ENCODE data around the gene PDZD4. TPM values are rescaled to one million over a fixed set of nuclear protein-coding genes. Genes with fewer than 3 reads are reported as not detected.

PDZD4 gene
- total RNA-seq, 5 donors from 2014 or later (not counting 1 experiment from before 2014, with no cell fraction given): 3.7 to 51.3 (median 9.0) TPM

DNA sequence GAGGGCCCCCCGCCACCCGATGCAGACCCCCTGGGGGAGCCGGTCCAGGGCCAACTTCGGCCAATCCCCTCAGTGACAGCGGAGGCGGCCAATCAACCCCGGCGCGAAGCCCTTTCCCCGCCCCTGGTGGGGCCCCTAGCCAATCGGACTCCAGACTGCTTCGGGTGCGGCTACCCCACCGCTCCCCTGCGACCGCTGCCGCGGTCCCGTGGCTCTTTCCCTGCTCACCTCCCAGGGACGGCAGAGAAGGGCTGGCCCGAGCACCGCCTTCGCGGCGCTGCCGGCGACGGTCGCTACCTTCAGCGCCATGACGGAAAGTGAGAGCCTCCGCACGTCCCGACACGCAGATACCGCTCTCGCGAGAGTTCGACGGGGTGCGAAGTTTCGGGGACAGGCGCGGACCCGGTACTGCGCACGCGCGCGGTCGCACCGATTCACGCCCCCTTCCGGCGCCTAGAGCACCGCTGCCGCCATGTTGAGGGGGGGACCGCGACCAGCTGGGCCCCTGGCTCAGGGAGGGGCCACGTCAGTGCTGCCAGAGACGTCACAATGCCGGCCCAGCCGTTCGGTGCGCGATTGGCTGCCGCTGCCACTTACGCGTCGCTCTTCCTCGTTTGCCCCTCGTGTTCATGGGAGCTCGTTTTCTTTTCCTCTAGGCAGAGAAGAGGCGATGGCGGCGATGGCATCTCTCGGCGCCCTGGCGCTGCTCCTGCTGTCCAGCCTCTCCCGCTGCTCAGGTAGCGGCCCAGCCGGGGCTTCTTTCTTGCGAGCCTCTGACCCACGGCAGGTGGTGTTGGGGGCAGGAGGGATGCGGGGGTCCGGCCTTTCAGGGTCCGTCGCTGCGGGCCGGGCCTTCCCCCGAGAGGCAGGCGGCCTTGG, 36.1 kb downstream of the PDZD4 start, which contains the start of the genes IDH3G and SSR4:
Gene IDH3G (minus strand): TSS at position 358 of the 879 bp plus-strand sequence. CDS start 49 bp downstream, at position 309.
Gene SSR4 (plus strand): TSS at position 651 of the 879 bp plus-strand sequence. CDS start 20 bp downstream, at position 671.
- no peaks in the 10 kb centered on the region for H3K36me3 Mint-ChIP-seq
- Histone ChIP-seq H3K27ac (ENCODE audit: low read length) (peak within 1 kb of the TSS; percentile 87), H3K36me3 (ENCODE audit: control insufficient read depth in 2 of 2, extremely low read depth in 1 of 2, insufficient read depth in 1 of 2, low read length in 1 of 2) (peaks cover 0 to 9% of the 10 kb centered on the region in 2 donors), H3K9me3 (no peaks in the 10 kb centered on the region), H3K4me3 (ENCODE audit: control insufficient read depth in 1 of 2, extremely low read depth in 1 of 2, low read length in 1 of 2) (peak within 1 kb of the TSS; percentile 48 to 76), H3K4me1 (ENCODE audit: control insufficient read depth in 1 of 2, extremely low read depth in 1 of 2, insufficient read depth in 2 of 2, low read length in 2 of 2) (peaks cover 0 to 54% of the 10 kb centered on the region in 2 experiments), H3K27me3 (replicated peaks in 1 of 2; ENCODE audit: control insufficient read depth in 2 of 2, extremely low read depth in 1 of 2, insufficient read depth in 2 of 2, low read length in 1 of 2) (no peaks in the 10 kb centered on the region)
- peaks cover 26 to 35% (median 28%) of the 10 kb centered on the region in 3 donors for H3K4me1 Mint-ChIP-seq
- POLR2A ChIA-PET: interaction anchor here in 1 of 2 donors (0.6 kb wide), 1 partner anchor 131 kb away, joined by 3 read pairs; no protein-coding TSS in a partner anchor
- ATAC-seq (replicated peaks in 1 of 4): peak; percentile 92 to 94 (median 94)
- DNase-seq: peak; percentile 86 to 95 (median 90)
- WGBS (ENCODE audit: insufficient coverage): 0% methylated on average over 60 of the region's 92 CpGs
- CTCF ChIA-PET: interaction anchor here in 1 of 2 donors (0.6 to 0.9 kb wide), 2 partner anchors 72 to 134 kb away, joined by 3 to 4 read pairs; no protein-coding TSS in a partner anchor
- H3K4me3 Mint-ChIP-seq: peak within 1 kb of the TSS; percentile 85 to 91 (median 91)
- H3K27ac Mint-ChIP-seq: peak within 1 kb of the TSS; percentile 93 to 95
- H3K9me3 Mint-ChIP-seq: no peaks in the 10 kb centered on the region
- H3K27me3 Mint-ChIP-seq: no peaks in the 10 kb centered on the region

- DNase-seq: no peak
- peak overlapping the region; percentile 85 to 91 (median 91) for H3K4me3 Mint-ChIP-seq
- CTCF ChIA-PET: no interaction called here
- peaks cover 0 to 54% of the 10 kb centered on the region in 2 experiments for H3K4me1 ChIP-seq (ENCODE audit: control insufficient read depth in 1 of 2, extremely low read depth in 1 of 2, insufficient read depth in 2 of 2, low read length in 2 of 2)
- no CpG with 5 or more reads among the region's 7 CpGs for WGBS (ENCODE audit: insufficient coverage)
- H3K9me3 ChIP-seq: no peaks in the 10 kb centered on the region
- no peaks in the 10 kb centered on the region for H3K9me3 Mint-ChIP-seq
- no peaks in the 10 kb centered on the region for H3K27me3 ChIP-seq (replicated peaks in 1 of 2; ENCODE audit: control insufficient read depth in 2 of 2, extremely low read depth in 1 of 2, insufficient read depth in 2 of 2, low read length in 1 of 2)
- no peaks in the 10 kb centered on the region for H3K27me3 Mint-ChIP-seq
- no peak for ATAC-seq (replicated peaks in 1 of 4)
- H3K27ac ChIP-seq (ENCODE audit: low read length): peak overlapping the region; percentile 87
- peaks cover 26 to 35% (median 28%) of the 10 kb centered on the region in 3 donors for H3K4me1 Mint-ChIP-seq
- no peaks in the 10 kb centered on the region for H3K36me3 Mint-ChIP-seq
- peak overlapping the region; percentile 71 for H3K27ac Mint-ChIP-seq
- POLR2A ChIA-PET: no interaction called here
- H3K4me3 ChIP-seq (ENCODE audit: control insufficient read depth in 1 of 2, extremely low read depth in 1 of 2, low read length in 1 of 2): peak overlapping the region; percentile 34 to 76
- H3K36me3 ChIP-seq (ENCODE audit: control insufficient read depth in 2 of 2, extremely low read depth in 1 of 2, insufficient read depth in 1 of 2, low read length in 1 of 2): peaks cover 0 to 14% of the 10 kb centered on the region in 2 donors
Observed at GRCh38 chrX:153793291-153793690, 37.1 kb downstream of the PDZD4 start.

- Histone ChIP-seq H3K36me3 (ENCODE audit: control insufficient read depth in 2 of 2, extremely low read depth in 1 of 2, insufficient read depth in 1 of 2, low read length in 1 of 2) (peaks cover 0 to 14% of the 10 kb centered on the region in 2 donors), H3K27me3 (replicated peaks in 1 of 2; ENCODE audit: control insufficient read depth in 2 of 2, extremely low read depth in 1 of 2, insufficient read depth in 2 of 2, low read length in 1 of 2) (no peaks in the 10 kb centered on the region), H3K27ac (ENCODE audit: low read length) (no peak overlapping the region), H3K9me3 (no peaks in the 10 kb centered on the region), H3K4me3 (ENCODE audit: control insufficient read depth in 1 of 2, extremely low read depth in 1 of 2, low read length in 1 of 2) (no peak overlapping the region), H3K4me1 (ENCODE audit: control insufficient read depth in 1 of 2, extremely low read depth in 1 of 2, insufficient read depth in 2 of 2, low read length in 2 of 2) (peaks cover 0 to 51% of the 10 kb centered on the region in 2 experiments)
- no peaks in the 10 kb centered on the region for H3K9me3 Mint-ChIP-seq
- ATAC-seq (replicated peaks in 1 of 4): no peak
- H3K27ac Mint-ChIP-seq: no peak overlapping the region
- H3K27me3 Mint-ChIP-seq: no peaks in the 10 kb centered on the region
- peak overlapping the region; percentile 85 to 91 (median 91) for H3K4me3 Mint-ChIP-seq
- no peak for DNase-seq
- POLR2A ChIA-PET: interaction anchor here in 1 of 2 donors (0.6 kb wide), 1 partner anchor 79 kb away, joined by 3 read pairs; no protein-coding TSS in a partner anchor
- H3K4me1 Mint-ChIP-seq: peaks cover 26 to 35% (median 27%) of the 10 kb centered on the region in 3 donors
- CTCF ChIA-PET: no interaction called here
- no peaks in the 10 kb centered on the region for H3K36me3 Mint-ChIP-seq
- WGBS (ENCODE audit: insufficient coverage): 95% methylated on average over 3 of the region's 6 CpGs
Observed at GRCh38 chrX:153792368-153792767, 38.0 kb downstream of the PDZD4 start.

GRCh38 chrX:153791104-153791852, 39.1 kb downstream of the PDZD4 start:
- no peaks in the 10 kb centered on the region for H3K9me3 Mint-ChIP-seq
- DNase-seq: no peak
- H3K27ac Mint-ChIP-seq: no peak overlapping the region
- H3K4me3 ChIP-seq (ENCODE audit: control insufficient read depth in 1 of 2, extremely low read depth in 1 of 2, low read length in 1 of 2): no peak overlapping the region
- no peak overlapping the region for H3K4me3 Mint-ChIP-seq
- H3K4me1 Mint-ChIP-seq: peaks cover 20 to 26% (median 21%) of the 10 kb centered on the region in 3 donors
- H3K36me3 Mint-ChIP-seq: peaks cover 3% of the 10 kb centered on the region
- POLR2A ChIA-PET: no interaction called here
- WGBS (ENCODE audit: insufficient coverage): 94% methylated on average over 9 of the region's 17 CpGs
- no peaks in the 10 kb centered on the region for H3K9me3 ChIP-seq
- ATAC-seq (replicated peaks in 1 of 4): no peak
- no peaks in the 10 kb centered on the region for H3K27me3 ChIP-seq (replicated peaks in 1 of 2; ENCODE audit: control insufficient read depth in 2 of 2, extremely low read depth in 1 of 2, insufficient read depth in 2 of 2, low read length in 1 of 2)
- peaks cover 0 to 20% of the 10 kb centered on the region in 2 donors for H3K36me3 ChIP-seq (ENCODE audit: control insufficient read depth in 2 of 2, extremely low read depth in 1 of 2, insufficient read depth in 1 of 2, low read length in 1 of 2)
- no peaks in the 10 kb centered on the region for H3K27me3 Mint-ChIP-seq
- no peak overlapping the region for H3K27ac ChIP-seq (ENCODE audit: low read length)
- peaks cover 0 to 40% of the 10 kb centered on the region in 2 experiments for H3K4me1 ChIP-seq (ENCODE audit: control insufficient read depth in 1 of 2, extremely low read depth in 1 of 2, insufficient read depth in 2 of 2, low read length in 2 of 2)
- CTCF ChIA-PET: no interaction called here

DNA sequence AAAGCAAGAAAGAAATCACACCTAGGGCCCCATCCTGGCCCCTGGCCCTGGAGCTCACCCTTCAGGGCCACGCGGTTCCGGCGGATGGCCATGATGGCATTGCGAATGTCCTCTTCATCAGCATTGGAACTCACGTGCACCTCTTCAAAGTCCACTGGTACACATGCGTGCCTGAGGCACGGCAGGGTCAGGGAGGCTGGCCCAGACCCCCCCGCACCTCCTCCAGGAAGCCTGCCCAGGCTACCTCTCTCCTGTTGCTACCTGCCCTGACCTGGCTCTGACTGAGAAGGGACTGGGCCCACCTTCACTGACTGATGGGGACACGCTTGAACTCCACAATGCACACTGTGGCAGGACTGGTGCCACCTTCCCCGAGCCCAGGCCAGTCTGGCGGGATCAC, 40.7 kb downstream of the PDZD4 start:
- peaks cover 0 to 26% of the 10 kb centered on the region in 2 experiments for H3K4me1 ChIP-seq (ENCODE audit: control insufficient read depth in 1 of 2, extremely low read depth in 1 of 2, insufficient read depth in 2 of 2, low read length in 2 of 2)
- WGBS (ENCODE audit: insufficient coverage): 92% methylated on average over 8 of the region's 12 CpGs
- H3K9me3 ChIP-seq: no peaks in the 10 kb centered on the region
- H3K4me3 Mint-ChIP-seq: no peak overlapping the region
- peaks cover 0 to 28% of the 10 kb centered on the region in 2 donors for H3K36me3 ChIP-seq (ENCODE audit: control insufficient read depth in 2 of 2, extremely low read depth in 1 of 2, insufficient read depth in 1 of 2, low read length in 1 of 2)
- ATAC-seq (replicated peaks in 1 of 4) (no peak), DNase-seq (no peak)
- no peak overlapping the region for H3K4me3 ChIP-seq (ENCODE audit: control insufficient read depth in 1 of 2, extremely low read depth in 1 of 2, low read length in 1 of 2)
- CTCF ChIA-PET: no interaction called here
- H3K9me3 Mint-ChIP-seq: no peaks in the 10 kb centered on the region
- H3K27ac ChIP-seq (ENCODE audit: low read length): no peak overlapping the region
- H3K4me1 Mint-ChIP-seq: peaks cover 9 to 18% (median 12%) of the 10 kb centered on the region in 3 donors
- H3K27me3 Mint-ChIP-seq: no peaks in the 10 kb centered on the region
- POLR2A ChIA-PET: no interaction called here
- no peak overlapping the region for H3K27ac Mint-ChIP-seq
- H3K36me3 Mint-ChIP-seq: peaks cover 5% of the 10 kb centered on the region
- no peaks in the 10 kb centered on the region for H3K27me3 ChIP-seq (replicated peaks in 1 of 2; ENCODE audit: control insufficient read depth in 2 of 2, extremely low read depth in 1 of 2, insufficient read depth in 2 of 2, low read length in 1 of 2)

GRCh38 chrX:153786669-153787068, 43.7 kb downstream of the PDZD4 start:
- no CpG with 5 or more reads among the region's 15 CpGs for WGBS (ENCODE audit: insufficient coverage)

More at GRCh38 chrX:153786669-153787068, 43.7 kb downstream of the PDZD4 start:
- Histone ChIP-seq H3K4me1 (ENCODE audit: control insufficient read depth in 1 of 2, extremely low read depth in 1 of 2, insufficient read depth in 2 of 2, low read length in 2 of 2) (peaks cover 0 to 5% of the 10 kb centered on the region in 2 experiments), H3K27ac (ENCODE audit: low read length) (no peak overlapping the region), H3K36me3 (ENCODE audit: control insufficient read depth in 2 of 2, extremely low read depth in 1 of 2, insufficient read depth in 1 of 2, low read length in 1 of 2) (peaks cover 7 to 30% of the 10 kb centered on the region in 2 donors), H3K9me3 (no peaks in the 10 kb centered on the region), H3K4me3 (ENCODE audit: control insufficient read depth in 1 of 2, extremely low read depth in 1 of 2, low read length in 1 of 2) (no peak overlapping the region), H3K27me3 (replicated peaks in 1 of 2; ENCODE audit: control insufficient read depth in 2 of 2, extremely low read depth in 1 of 2, insufficient read depth in 2 of 2, low read length in 1 of 2) (no peaks in the 10 kb centered on the region)
- ChIA-PET CTCF (interaction anchor here in 1 of 2 donors (0.5 kb wide), 1 partner anchor 111 kb away, joined by 6 read pairs; no protein-coding TSS in a partner anchor), POLR2A (no interaction called here)
- Mint-ChIP-seq H3K27ac (no peak overlapping the region), H3K4me1 (peaks cover 0 to 6% (median 3%) of the 10 kb centered on the region in 3 donors), H3K36me3 (peaks cover 5% of the 10 kb centered on the region), H3K4me3 (no peak overlapping the region), H3K9me3 (no peaks in the 10 kb centered on the region), H3K27me3 (no peaks in the 10 kb centered on the region)
- DNase-seq: no peak
- ATAC-seq (replicated peaks in 1 of 4): no peak
